Measurements from ENCODE around the gene NR4A3. TPM values are rescaled to one million over a fixed set of nuclear protein-coding genes. Genes with fewer than 3 reads are reported as not detected.

Gene NR4A3
- total and polyA plus RNA-seq, 8 donors = 0.32 to 6.2 (median 0.76) TPM

DNA sequence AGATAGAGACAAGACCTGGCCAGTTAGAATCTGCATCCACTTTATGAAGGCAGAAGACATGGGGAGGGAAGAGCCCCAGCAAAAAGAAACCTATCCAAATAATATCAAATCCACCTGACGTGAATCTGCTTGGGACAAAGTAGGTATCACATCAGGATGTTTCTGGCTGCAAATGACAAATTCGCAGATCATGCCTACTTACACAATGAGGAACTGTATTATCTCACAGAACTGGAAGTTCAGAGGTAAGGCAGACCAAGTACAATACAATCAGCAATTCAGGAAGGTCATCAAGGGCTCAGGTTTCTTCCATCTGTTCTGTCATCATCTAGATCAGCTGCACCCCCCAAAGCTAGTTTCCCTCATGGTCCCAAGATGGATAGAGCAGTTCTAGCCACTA is 13.2 kb upstream of the NR4A3 start:
- no peak for ATAC-seq
- no peaks in the 10 kb centered on the region for H3K27me3 ChIP-seq
- H3K4me1 ChIP-seq = peaks cover 7 to 10% of the 10 kb centered on the region in 2 donors
- intact Hi-C loops (cut with DNase I) = no loop called here
- no peaks in the 10 kb centered on the region for H3K36me3 ChIP-seq
- TF ChIP-seq CTCF (IDR thresholded peaks at IDR 0.05) = no peak
- no peaks in the 10 kb centered on the region for H3K9me3 ChIP-seq
- H3K4me3 ChIP-seq = no peak overlapping the region
- no peak for DNase-seq
- H3K27ac ChIP-seq = no peak overlapping the region

DNA sequence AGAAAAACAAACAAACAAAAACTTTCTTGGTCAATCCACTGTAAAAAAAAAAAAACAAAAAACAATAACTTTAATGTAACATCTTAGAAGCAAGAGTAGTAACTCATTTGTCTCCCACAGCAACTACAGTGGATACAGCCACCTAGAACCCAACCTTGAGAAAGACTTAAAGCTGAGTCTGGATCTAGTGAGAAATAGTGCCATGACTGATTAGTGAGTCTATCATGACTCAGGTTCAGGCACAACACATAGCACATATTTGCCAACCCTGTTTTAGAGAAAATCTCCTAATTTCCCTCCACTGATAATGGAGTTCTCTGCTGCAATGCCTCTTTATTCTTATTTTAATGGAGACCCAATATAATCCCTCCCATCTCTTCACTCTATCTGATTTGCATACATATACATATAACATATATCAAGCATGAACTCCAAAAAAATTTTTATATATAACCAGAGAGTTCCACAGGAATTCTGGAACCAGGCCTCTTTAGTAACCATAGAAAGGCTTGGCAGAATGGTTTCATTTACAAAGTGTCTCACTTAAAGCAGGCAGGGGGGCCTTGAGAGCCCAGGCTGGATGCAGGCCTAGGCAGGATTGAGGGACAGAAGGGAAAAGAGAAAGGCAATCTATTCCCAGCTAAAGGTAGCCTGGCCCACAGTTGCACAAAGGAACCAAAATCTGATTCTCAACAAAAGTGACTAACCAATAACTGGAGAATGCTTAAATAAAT is 11.9 kb upstream of the NR4A3 start:
- intact Hi-C loops (cut with DNase I) = no loop called here
- no peaks in the 10 kb centered on the region for H3K36me3 ChIP-seq
- H3K9me3 ChIP-seq = no peaks in the 10 kb centered on the region
- H3K4me3 ChIP-seq = no peak overlapping the region
- no peaks in the 10 kb centered on the region for H3K27me3 ChIP-seq
- H3K4me1 ChIP-seq = peaks cover 7 to 10% of the 10 kb centered on the region in 2 donors
- no peak for ATAC-seq
- TF ChIP-seq CTCF (IDR thresholded peaks at IDR 0.05) = no peak
- no peak for DNase-seq
- no peak overlapping the region for H3K27ac ChIP-seq

GRCh38 chr9:99811172-99811571 is 10.5 kb upstream of the NR4A3 start:
- Histone ChIP-seq H3K36me3 (no peaks in the 10 kb centered on the region), H3K27me3 (no peaks in the 10 kb centered on the region), H3K4me3 (no peak overlapping the region), H3K4me1 (peaks cover 7 to 10% of the 10 kb centered on the region in 2 donors), H3K27ac (no peak overlapping the region), H3K9me3 (no peaks in the 10 kb centered on the region)
- ATAC-seq (no peak), DNase-seq (no peak)
- intact Hi-C loops (cut with DNase I) = no loop called here
- TF ChIP-seq CTCF (IDR thresholded peaks at IDR 0.05) = no peak

DNA sequence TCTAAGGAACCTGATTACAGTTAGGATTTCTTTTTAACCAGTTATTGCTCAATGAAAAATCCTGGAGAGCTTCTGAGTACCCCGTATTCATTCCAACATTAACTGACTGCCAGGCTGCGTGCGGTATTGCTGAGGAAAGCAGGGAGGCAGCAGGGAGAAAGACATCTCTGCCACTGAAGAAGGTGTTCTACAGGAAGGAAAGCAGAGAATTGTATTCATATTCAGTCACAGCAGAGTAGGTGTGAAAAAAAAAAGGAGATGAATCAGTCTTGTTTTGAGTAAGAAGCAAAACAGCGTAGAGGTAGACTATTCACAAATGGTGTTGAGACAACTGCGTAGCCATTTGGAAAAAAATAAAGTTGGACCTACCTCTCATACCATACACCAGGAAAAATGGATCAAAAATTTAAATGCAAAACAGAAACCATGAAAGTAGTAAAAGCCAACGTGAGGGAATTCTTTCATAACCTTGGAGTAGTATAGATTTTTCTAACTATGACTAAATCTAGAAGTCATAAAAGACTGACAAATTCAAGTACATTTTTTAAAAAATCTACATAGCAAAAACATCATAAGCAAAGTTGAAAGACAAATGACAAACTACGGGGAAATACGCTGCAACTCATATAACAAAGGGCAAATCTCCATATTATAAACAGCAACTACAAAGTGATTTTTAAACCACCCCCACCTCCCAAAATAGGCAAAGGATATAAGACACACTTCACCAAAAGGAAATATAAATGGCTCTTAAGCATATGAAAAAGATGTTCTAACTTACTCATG is 9.9 kb upstream of the NR4A3 start:
- no peak overlapping the region for H3K4me3 ChIP-seq
- H3K27ac ChIP-seq = no peak overlapping the region
- H3K27me3 ChIP-seq = no peaks in the 10 kb centered on the region
- H3K36me3 ChIP-seq = no peaks in the 10 kb centered on the region
- H3K9me3 ChIP-seq = no peaks in the 10 kb centered on the region
- H3K4me1 ChIP-seq = peaks cover 7 to 10% of the 10 kb centered on the region in 2 donors
- no peak for ATAC-seq
- DNase-seq = no peak
- intact Hi-C loops (cut with DNase I) = no loop called here
- no peak for TF ChIP-seq CTCF (IDR thresholded peaks at IDR 0.05)

GRCh38 chr9:99813739-99814138 is 7.9 kb upstream of the NR4A3 start:
- H3K27me3 ChIP-seq = no peaks in the 10 kb centered on the region
- peaks cover 0 to 6% of the 10 kb centered on the region in 2 donors for H3K4me1 ChIP-seq
- intact Hi-C loops (cut with DNase I) = no loop called here
- ATAC-seq = no peak
- TF ChIP-seq CTCF (IDR thresholded peaks at IDR 0.05) = no peak
- no peak overlapping the region for H3K4me3 ChIP-seq
- H3K27ac ChIP-seq = no peak overlapping the region
- H3K9me3 ChIP-seq = no peaks in the 10 kb centered on the region
- DNase-seq = no peak
- no peaks in the 10 kb centered on the region for H3K36me3 ChIP-seq

All from left lung (tissue), 10 donors.